Fibroblast of lung (primary cell): ENCODE results near the gene DCTN4.

Experiments
- EZH2 ChIP-seq: IDR thresholded peaks from 2 replicates; pipeline ENCODE4 v1.5.1; 2012; ENCODE audit warnings: low read length, control low read depth, mild to moderate bottlenecking; ENCODE audit errors: missing control alignments
- TF ChIP-seq, protein P1 (sequence below), 2 donors: IDR thresholded peaks in 1 of 2; conservative IDR thresholded peaks in 1 of 2; 1 replicate in 1 of 2; 2 replicates in 1 of 2; pipeline ENCODE4 v1.5.1; 2011 to 2012; ENCODE audit warnings: low read length in 2 of 2, control low read depth in 1 of 2, inconsistent platforms in 1 of 2, low read depth in 1 of 2, mild to moderate bottlenecking in 1 of 2

DNA sequence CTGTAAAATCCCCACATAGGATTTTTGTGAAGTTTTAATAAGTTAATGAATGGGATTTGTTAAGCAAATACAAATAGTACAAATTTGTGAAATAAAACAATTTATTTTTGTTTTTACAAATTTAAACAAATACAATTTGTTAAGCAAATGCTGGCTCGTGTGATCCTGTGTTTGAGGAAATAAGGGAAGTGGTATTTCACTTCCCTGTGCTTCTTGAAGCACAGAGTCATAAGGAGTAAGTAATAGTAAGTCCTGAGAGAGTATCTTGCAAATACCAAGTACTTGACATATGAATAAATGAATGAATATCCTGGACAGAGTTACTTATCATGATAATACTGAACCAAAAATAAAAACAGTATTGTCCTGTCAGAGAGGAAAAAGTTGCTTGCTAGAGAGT lies 28.8 kb upstream of the DCTN4 start:
- TF ChIP-seq EZH2, result no peak
- TF ChIP-seq, protein P1, sequence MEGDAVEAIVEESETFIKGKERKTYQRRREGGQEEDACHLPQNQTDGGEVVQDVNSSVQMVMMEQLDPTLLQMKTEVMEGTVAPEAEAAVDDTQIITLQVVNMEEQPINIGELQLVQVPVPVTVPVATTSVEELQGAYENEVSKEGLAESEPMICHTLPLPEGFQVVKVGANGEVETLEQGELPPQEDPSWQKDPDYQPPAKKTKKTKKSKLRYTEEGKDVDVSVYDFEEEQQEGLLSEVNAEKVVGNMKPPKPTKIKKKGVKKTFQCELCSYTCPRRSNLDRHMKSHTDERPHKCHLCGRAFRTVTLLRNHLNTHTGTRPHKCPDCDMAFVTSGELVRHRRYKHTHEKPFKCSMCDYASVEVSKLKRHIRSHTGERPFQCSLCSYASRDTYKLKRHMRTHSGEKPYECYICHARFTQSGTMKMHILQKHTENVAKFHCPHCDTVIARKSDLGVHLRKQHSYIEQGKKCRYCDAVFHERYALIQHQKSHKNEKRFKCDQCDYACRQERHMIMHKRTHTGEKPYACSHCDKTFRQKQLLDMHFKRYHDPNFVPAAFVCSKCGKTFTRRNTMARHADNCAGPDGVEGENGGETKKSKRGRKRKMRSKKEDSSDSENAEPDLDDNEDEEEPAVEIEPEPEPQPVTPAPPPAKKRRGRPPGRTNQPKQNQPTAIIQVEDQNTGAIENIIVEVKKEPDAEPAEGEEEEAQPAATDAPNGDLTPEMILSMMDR (conservative IDR thresholded peaks at IDR 0.05 in 1 of 2, IDR thresholded peaks at IDR 0.05 in 1 of 2; ENCODE audit: low read depth in 1 of 2, low read length in 2 of 2), result no peak
